Neural cell (in vitro differentiated cells): ENCODE measurements around the gene IGF2BP3. TPM values are rescaled to one million over a fixed set of nuclear protein-coding genes. Genes with fewer than 3 reads are reported as not detected.

ENCODE experiments used
- H2AFZ ChIP-seq: fragments of 200-600, 300-800 bp; sonication (generic), shearing (Covaris generic); 2 replicates; pipeline ENCODE4 v1.6.0; 2014; ENCODE audit warnings: low read depth, mild to moderate bottlenecking, antibody characterized with exemption, low read length, moderate library complexity
- H3F3A ChIP-seq: fragments of 200-600 bp; shearing (Covaris generic); 2 replicates; pipeline ENCODE4 v1.6.1; 2016; ENCODE audit warnings: mild to moderate bottlenecking, moderate library complexity, mixed read lengths, antibody characterized with exemption, low read length; ENCODE audit not compliant: insufficient read depth, poor library complexity, severe bottlenecking
- H3K27ac ChIP-seq: fragments of 200-600, 300-800 bp; sonication (generic), shearing (Covaris generic); 2 replicates; pipeline ENCODE4 v1.5.1; 2014; ENCODE audit warnings: mild to moderate bottlenecking, low read length, moderate library complexity
- H3K27me3 ChIP-seq: fragments of 300-800, 200-600 bp; sonication (generic), shearing (Covaris generic); 2 replicates; pipeline ENCODE4 v1.6.0; 2014; ENCODE audit warnings: mild to moderate bottlenecking, low read depth, low read length, moderate library complexity; ENCODE audit not compliant: insufficient read depth
- H3K36me3 ChIP-seq: fragments of 300-800, 200-600 bp; sonication (generic), shearing (Covaris generic); 2 replicates; pipeline ENCODE4 v1.5.1; 2014; ENCODE audit warnings: mild to moderate bottlenecking, antibody characterized with exemption, low read length, moderate library complexity; ENCODE audit not compliant: insufficient read depth
- H3K4me2 ChIP-seq: fragments of 300-800, 200-600 bp; sonication (generic), shearing (Covaris generic); 2 replicates; pipeline ENCODE4 v1.6.0; 2014; ENCODE audit warnings: mild to moderate bottlenecking, low read length
- H3K4me3 ChIP-seq: fragments of 300-800, 200-600 bp; sonication (generic), shearing (Covaris generic); 2 replicates; pipeline ENCODE4 v1.5.1; 2014; ENCODE audit warnings: mild to moderate bottlenecking, low read length, moderate library complexity
- H3K79me2 ChIP-seq: fragments of 200-600 bp; shearing (Covaris generic); replicated peaks from 2 replicates; pipeline ENCODE4 v1.6.0; 2014; ENCODE audit warnings: mild to moderate bottlenecking, low read length, moderate library complexity; ENCODE audit not compliant: insufficient read depth
- H3K9ac ChIP-seq: fragments of 300-800, 200-600 bp; sonication (generic), shearing (Covaris generic); 2 replicates; pipeline ENCODE4 v1.6.1; 2016; ENCODE audit warnings: mild to moderate bottlenecking, low read length, mixed read lengths
- H3K9me2 ChIP-seq: fragments of 200-600 bp; shearing (Covaris generic); 2 replicates; pipeline ENCODE4 v1.6.1; 2016; ENCODE audit warnings: mild to moderate bottlenecking, low read length, mixed read lengths; ENCODE audit not compliant: insufficient read depth
- H3K9me3 ChIP-seq: fragments of 200-600, 300-800 bp; sonication (generic), shearing (Covaris generic); 2 replicates; pipeline ENCODE4 v1.6.1; 2016; ENCODE audit warnings: mild to moderate bottlenecking, mixed run types, low read length, moderate library complexity, mixed read lengths
- H4K20me1 ChIP-seq: fragments of 200-600 bp; shearing (Covaris generic); 2 replicates; pipeline ENCODE4 v1.6.1; 2016; ENCODE audit warnings: mild to moderate bottlenecking, mixed run types; ENCODE audit not compliant: insufficient read depth
- EP300 ChIP-seq: fragments of 450-650 bp; conservative IDR thresholded peaks from 2 replicates; pipeline ENCODE4 v1.6.1; 2014; ENCODE audit warnings: antibody characterized with exemption, mild to moderate bottlenecking, moderate library complexity; ENCODE audit not compliant: poor library complexity, severe bottlenecking
- EZH2 ChIP-seq: fragments of 200-600, 300-800 bp; shearing (Covaris generic), sonication (generic); IDR thresholded peaks from 2 replicates; pipeline ENCODE4 v1.6.1; 2014; ENCODE audit warnings: antibody characterized with exemption, low read length, borderline replicate concordance, mild to moderate bottlenecking; ENCODE audit not compliant: insufficient read depth, poor library complexity, severe bottlenecking
- MXI1 ChIP-seq: fragments of 450-650 bp; conservative IDR thresholded peaks from 2 replicates; pipeline ENCODE4 v1.6.1; 2014; ENCODE audit warnings: antibody characterized with exemption, mild to moderate bottlenecking; ENCODE audit not compliant: poor library complexity, severe bottlenecking
- POLR2AphosphoS5 ChIP-seq: IDR thresholded peaks from 2 replicates; pipeline ENCODE4 v1.6.1; 2012
- SMC3 ChIP-seq: fragments of 450-650 bp; conservative IDR thresholded peaks from 2 replicates; pipeline ENCODE4 v1.6.1; 2014; ENCODE audit warnings: antibody characterized with exemption, mild to moderate bottlenecking, moderate library complexity; ENCODE audit not compliant: poor library complexity
- TAF1 ChIP-seq: IDR thresholded peaks from 2 replicates; pipeline ENCODE4 v1.6.1; 2012; ENCODE audit warnings: low read depth
- polyA plus RNA-seq: library from polyadenylated mRNA; depleted of rRNA; stranded (reverse); fragments of >200 nt; gene quantifications from 2 replicates; pipeline ENCODE4 v1.2.3, GENCODE V29; 2014
- TF ChIP-seq, protein P1 (sequence below): fragments of 450-650 bp; IDR thresholded peaks from 2 replicates; pipeline ENCODE4 v1.5.1; 2014; ENCODE audit warnings: antibody characterized with exemption, mild to moderate bottlenecking, moderate library complexity; ENCODE audit not compliant: poor library complexity, severe bottlenecking

Gene IGF2BP3
- polyA plus RNA-seq, 1 donor from 2014 or later, result 29.6 TPM

DNA sequence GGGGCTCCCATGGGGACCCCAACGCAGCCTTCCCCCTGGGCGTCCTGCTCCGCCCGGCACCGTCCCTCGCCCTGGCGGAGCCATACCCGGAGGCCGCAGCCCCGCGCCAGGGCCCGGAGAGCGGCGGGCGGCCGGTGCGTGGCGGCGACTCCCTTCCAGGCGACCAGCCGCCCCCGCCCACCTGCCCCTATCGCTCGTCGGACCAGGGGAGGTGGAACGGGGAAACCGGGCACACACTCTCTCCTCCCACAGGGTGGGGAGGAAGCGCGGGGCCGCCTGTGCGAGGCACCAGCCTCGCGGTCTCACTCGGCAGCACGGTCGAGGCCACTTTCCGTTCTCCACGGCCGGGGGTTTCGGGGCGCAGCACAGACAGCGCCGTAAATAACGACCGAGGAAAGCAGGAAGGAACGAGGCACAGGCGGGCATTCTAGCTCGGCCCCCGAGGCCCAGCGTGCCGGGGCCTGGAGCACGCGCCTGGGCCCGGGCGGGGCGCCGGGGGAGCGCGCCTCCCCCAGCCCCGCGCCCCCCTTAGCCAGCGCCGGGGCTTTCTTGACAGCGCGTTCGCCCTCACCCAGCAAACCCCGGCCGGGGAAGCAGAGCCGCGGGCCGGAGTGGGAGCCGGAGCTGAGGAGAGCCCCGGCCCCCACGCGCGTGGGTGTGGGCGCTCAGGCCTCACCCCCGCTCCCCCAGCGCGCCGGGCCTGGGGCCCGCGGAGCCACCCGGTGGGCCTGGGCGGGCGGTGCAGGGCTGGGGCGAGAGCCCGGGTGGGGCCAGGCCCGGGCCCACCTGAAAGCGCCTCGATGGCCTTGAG, 936 bp downstream of the IGF2BP3 start:
- Histone ChIP-seq H3K36me3 (no peaks in the 10 kb centered on the region), H3K9ac (peak overlapping the region; percentile 84), H3K9me3 (no peaks in the 10 kb centered on the region), H3K9me2 (no peaks in the 10 kb centered on the region), H3K4me2 (peak overlapping the region; percentile 76), H4K20me1 (peaks cover 4% of the 10 kb centered on the region), H3F3A (peaks cover 17% of the 10 kb centered on the region), H3K27me3 (no peaks in the 10 kb centered on the region), H3K4me3 (peak overlapping the region; percentile 84), H3K27ac (peak overlapping the region; percentile 85), H2AFZ (peak overlapping the region; percentile 47), H3K79me2 (peaks cover 78% of the 10 kb centered on the region)
- TF ChIP-seq EZH2, result no peak
- TF ChIP-seq TAF1, result no peak
- TF ChIP-seq MXI1, result peak; percentile 29
- TF ChIP-seq, protein P1, sequence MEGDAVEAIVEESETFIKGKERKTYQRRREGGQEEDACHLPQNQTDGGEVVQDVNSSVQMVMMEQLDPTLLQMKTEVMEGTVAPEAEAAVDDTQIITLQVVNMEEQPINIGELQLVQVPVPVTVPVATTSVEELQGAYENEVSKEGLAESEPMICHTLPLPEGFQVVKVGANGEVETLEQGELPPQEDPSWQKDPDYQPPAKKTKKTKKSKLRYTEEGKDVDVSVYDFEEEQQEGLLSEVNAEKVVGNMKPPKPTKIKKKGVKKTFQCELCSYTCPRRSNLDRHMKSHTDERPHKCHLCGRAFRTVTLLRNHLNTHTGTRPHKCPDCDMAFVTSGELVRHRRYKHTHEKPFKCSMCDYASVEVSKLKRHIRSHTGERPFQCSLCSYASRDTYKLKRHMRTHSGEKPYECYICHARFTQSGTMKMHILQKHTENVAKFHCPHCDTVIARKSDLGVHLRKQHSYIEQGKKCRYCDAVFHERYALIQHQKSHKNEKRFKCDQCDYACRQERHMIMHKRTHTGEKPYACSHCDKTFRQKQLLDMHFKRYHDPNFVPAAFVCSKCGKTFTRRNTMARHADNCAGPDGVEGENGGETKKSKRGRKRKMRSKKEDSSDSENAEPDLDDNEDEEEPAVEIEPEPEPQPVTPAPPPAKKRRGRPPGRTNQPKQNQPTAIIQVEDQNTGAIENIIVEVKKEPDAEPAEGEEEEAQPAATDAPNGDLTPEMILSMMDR, result no peak
- no peak for TF ChIP-seq EP300
- TF ChIP-seq POLR2AphosphoS5, result no peak
- no peak for TF ChIP-seq SMC3

DNA sequence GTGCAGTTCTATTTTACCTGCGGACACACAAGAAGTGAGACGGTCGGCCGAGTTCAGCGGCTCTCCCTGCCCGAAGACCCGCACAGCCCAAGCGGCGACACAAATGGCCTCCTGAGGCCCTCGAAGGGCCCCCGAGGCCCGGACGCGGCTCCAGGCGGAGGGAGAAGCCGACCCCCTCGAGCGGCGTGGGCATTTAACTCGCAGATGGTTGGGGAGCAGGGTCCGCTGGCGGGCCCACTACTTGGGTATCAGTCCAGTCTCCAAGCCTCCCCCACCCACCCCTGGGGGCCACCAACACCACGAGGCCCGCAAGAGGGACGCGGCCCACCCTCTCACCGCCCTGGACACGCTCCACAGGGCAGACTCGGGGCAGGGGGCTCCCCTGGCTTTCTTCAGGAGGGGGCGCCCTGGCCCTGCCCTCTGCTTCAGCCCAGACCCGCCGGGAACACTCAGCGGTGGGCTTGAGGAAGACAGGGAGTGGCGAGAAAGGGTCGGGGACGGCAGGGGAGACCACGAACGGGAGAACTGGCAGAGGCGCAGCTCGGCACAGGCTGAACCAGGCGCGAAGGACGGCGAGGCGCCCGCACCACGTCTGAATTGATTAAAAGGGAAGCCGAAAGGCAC, 1.7 kb downstream of the IGF2BP3 start:
- H2AFZ ChIP-seq, result no peak overlapping the region
- peaks cover 4% of the 10 kb centered on the region for H4K20me1 ChIP-seq
- H3K4me2 ChIP-seq, result peak overlapping the region; percentile 76
- H3K4me3 ChIP-seq, result peak overlapping the region; percentile 84
- H3K79me2 ChIP-seq, result peaks cover 83% of the 10 kb centered on the region
- TF ChIP-seq, protein P1, result peak; percentile 7
- TF ChIP-seq EZH2 (no peak), TAF1 (no peak), POLR2AphosphoS5 (peak; percentile 21)
- H3K27ac ChIP-seq, result peak overlapping the region; percentile 85
- no peaks in the 10 kb centered on the region for H3K9me3 ChIP-seq
- H3K27me3 ChIP-seq, result no peaks in the 10 kb centered on the region
- peaks cover 17% of the 10 kb centered on the region for H3F3A ChIP-seq
- H3K9me2 ChIP-seq, result no peaks in the 10 kb centered on the region
- peak overlapping the region; percentile 84 for H3K9ac ChIP-seq
- H3K36me3 ChIP-seq, result no peaks in the 10 kb centered on the region
